HG03039 (cell line): ENCODE data around the gene ASPRV1.
A peak's percentile ranks its signal among the peaks of the same experiment; 100 is the strongest.
"Not testable (repeated sequence)": the region's sequence is repeated elsewhere in the genome, so short reads cannot be mapped to it uniquely, and the experiment has no call there.

Source experiments
- ATAC-seq: cut with Tn5 transposase; IDR thresholded peaks from one replicate; pipeline ENCODE4 v1.9.1; 2021; ENCODE audit warnings: mild to moderate bottlenecking, moderate library complexity; ENCODE audit not compliant: unreplicated experiment

ASPRV1 gene

DNA sequence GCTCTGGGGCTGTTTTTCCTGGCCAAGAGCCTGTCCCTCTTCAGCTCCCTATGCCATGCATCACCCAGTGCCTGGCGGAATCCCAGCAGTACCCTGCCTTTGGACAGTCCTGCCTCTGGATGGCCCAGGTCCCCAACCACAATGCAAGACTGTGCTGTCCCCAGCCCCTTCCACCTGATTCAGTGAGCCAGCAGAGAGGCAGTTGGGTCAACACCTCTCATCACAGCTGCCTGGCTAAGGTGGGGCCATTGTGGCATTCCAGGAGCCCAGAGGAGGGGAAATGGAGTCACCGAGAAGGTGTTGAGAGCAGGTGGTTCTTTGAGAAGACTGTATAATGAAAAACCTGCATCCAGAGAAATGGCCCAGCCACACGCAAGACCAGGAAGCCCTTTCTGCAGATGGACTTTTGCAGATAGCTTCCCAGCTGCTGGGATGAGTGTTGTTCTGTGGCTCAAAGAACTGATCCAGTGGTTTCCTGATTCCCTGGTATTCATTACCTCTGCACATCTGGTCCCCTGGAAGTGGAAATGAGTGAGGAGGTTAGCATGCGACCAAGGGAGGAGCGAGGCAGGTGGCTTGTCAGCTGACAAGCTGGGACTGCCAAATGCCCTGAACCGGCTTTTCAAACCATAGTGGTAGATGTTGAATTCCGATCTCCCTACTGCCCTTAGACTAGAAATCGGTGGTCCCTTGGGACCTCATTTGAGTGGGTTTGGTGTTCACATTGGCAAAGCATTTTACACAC, 1.7 kb upstream of the ASPRV1 start:
- no peak for ATAC-seq

DNA sequence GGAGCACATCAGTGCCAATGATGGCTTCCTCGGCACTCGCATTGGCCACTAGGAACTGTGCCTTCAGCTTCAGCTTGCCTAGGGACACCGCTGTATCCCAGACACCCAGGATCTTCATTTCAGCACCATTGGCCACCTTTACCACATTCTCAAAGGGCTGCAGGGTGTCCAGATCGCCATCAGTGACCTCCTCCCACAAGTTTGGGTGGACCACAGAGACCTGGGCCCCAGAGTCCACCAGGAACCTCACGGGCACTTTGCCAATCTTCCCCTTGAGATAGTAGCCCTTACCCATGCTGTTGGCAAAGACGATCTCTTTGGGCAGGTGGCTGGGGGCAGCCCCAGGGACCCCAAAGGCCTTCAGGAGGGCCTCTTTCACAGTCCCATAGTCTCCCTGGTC, 610 bp downstream of the ASPRV1 start:
- ATAC-seq, result no peak

DNA sequence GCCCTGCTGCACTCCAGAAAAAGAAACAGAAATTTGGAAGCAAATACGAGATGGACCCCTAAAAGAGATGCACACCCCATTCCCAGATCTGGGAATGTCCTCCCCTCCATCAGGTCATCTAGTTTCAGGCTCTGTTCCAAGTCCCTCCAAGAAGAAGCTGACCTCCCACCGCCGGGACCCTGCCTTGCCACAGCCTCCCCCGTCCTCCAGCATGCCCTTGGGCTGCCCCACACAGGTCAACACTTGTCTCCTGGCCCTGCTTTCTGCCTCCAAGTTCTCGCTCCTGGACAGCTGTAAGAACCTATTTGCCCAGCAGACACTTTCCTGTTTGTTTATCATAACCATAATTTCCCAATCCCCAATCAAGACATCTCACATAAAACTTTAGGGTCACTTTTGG, 2.0 kb downstream of the ASPRV1 start:
- no peak for ATAC-seq

DNA sequence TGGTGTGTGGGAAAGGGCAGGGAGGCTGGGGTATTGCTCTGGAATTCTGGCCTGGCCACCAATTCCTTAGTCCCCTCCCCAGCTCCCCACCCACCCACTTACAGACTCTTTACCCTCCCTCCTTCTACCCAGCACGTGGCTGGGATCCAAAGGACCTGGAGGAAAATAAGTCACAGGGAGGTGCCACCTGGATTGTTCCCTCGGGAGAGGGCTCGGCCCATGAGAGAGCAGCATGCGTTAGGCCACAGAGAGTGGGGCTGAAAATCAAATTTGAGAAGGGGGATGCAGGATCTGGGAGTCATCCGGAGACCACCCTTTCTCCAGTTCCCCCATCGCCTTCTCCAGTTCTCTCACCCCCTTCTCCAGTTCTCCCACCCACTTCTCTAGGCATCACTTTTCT, 3.0 kb downstream of the ASPRV1 start:
- no peak for ATAC-seq

DNA sequence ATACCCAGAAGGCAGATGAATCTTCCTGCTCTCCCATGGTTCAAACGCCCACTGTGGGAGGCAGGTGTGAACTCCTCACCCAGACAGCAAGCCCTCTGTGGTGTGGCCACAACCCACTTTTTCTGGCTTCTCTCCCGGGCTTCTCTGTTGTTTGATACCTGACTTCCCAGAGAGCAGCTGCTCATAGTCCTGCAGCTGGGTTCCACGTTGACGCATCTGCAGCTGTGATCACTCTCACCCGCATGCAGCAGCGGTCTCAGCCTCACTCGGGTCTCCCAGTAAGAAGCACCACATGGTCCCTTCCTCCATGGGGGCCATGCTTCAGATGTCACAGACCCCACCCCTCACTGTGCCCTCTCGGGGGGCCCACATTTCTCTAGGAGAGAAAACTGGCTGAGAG, 3.5 kb downstream of the ASPRV1 start:
- ATAC-seq, result no peak

DNA sequence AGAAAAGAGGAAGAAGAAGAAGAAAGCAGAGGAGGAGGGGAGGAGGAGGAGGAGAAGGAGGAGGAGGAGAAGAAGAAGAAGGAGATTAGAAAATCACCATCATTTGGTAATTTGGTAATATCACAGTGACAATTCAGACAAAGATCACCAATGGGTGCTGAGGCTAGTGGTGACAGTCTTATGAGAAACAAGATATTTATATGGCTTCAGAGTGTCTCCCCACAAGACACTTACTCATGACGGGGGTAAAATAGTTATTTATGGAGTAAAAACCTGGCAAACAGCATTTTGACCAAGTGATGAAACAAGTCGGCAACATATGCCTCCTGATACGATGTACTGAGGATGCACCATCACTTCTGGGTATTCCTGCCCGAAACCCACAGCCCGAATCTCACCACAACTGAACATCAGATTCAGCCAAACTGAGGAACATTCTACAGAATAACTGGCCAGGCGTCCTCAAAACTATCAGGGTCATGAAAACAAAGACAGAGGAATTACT, 4.9 kb downstream of the ASPRV1 start:
- ATAC-seq, result no peak

DNA sequence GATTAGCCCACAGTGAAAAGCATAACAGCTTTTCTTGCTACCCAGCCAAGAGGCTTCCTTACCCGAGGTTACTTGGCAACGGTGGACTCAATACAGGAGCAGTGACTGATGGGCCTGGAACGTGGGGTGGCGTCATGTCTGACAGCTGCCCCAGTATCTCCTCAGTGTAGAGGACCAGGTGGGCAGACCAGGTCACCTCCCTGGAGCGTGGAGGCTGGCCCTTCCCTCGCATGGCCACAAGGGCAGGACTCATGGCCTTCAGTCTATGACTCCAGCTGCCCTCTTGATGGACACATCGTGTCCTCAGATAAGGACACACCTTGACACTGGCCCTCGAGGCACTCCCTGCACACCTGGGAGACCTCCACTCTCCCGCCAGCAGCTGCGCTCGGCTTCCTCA, 6.4 kb downstream of the ASPRV1 start:
- ATAC-seq, result no peak

DNA sequence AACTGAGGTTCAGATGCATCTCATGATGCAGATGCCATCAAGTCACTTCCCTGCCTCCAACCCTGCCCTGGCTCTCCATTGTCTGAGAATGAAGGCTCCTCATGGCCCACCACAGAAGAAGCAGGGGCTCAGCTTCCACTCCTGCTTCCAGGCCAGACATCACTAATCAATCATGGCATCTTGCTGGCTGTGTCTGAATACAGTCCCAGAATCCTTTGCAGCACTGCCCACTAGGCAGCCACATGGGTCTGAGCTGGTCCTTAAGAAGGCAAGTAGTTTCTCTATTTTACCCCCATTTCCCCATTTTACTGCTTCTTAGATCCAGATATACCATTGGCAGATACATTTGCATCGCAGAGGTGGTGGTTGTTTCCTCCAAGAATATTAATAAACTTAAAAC, 7.3 kb downstream of the ASPRV1 start:
- ATAC-seq, result no peak

DNA sequence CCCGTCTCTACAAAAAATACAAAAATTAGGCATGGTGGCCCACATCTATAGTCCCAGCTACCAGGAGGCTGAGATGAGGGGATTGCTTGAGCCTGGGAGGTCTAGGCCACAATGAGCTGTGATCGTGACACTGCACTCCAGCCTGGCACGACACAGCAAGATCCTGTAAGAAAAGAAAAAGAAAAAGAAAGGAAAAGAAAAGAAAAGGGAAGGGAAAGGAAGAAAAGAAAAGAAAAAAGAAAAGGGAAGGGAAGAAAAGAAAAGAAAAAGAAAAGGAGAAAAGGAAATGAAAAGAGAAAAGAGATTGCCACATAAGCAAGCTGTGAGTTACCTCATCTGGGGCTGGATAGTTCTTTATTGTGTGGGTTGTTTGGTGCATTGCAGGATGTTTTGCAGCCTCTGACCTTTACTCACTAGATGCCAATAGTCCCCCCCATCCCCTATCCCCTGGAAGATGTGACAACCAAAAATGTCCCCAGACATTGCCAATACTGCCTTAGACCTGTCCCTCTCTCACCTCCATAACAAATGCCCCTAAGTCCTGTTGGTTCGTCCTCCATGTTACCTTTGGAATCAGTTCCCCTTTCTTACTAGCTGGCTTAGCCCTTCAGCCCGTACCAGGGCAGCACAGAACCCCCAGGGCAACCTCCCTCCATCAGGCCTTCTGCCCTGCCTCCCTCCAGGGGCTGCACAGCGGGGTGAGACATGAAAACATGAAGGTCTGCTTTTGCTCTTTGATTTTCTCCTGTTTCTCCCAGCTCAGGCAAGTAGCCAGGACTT, 8.9 kb downstream of the ASPRV1 start:
- ATAC-seq, result no peak

DNA sequence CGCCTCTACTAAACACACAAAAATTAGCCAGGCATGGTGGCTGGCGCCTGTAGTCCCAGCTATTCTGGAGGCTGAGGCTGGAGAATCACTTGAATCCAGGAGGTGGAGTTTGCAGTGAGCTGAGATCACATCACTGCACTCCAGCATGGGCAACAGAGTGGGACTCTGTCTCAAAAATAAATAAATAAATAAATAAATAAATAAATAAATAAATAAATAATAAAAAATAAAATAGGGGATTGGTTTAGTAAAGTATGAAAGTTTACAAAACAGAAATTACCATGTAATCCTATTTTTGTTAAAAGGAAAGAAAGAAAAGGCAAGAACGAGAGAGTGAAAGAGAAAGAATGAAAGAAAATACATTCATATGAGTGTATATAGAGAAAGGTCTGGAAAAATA, 10.8 kb downstream of the ASPRV1 start:
- not testable (repeated sequence) for ATAC-seq

DNA sequence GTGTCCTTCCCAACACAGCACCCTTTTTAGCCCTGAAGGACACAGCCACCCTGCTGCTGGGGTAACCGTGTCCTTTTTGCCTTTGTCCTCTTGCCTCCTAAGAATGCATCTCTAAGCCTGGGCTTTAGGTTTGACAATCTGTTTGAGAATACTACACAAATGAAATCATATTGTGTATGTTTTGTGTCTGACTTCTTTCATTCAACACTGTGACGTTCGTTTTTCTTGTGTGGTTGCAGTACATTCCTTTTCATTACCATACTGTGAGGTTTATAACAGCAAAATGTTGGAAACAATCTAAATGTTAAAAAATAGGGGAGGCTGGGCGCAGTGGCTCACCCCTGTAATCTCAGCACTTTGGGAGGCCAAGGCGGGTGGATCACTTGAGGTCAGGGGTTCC, 11.2 kb downstream of the ASPRV1 start:
- no peak for ATAC-seq

DNA sequence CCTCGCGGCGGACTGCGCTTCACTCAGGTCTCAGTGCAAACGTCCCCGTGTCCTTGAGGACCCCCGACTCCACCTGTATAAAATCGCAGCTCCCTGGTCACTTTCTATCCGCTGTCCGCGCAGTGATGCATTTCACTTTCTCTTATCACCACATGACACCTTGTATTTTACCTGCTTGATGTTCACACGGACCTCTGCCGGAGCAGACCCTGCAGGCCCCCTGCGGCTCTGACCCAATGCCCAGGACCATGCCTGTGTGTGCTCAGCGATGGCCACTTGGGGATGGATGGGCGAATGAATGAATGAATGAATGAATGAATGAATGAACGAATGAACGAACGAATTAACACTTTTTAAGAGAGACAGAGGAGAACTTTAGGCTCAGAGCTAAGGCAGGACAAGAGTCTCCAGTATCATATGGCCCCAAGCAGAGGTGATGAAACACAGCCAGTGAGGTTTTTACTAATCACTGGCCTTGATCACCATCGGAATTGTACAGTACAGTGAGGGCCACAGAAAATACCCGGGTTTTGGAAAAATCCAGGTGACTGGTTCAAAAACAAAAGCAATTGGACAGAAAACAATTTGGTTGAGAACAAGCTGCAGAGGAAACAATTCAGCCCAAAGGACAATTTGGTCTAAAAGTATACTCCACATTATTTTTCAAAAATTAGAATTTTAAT, 12.3 kb downstream of the ASPRV1 start:
- ATAC-seq, result no peak

DNA sequence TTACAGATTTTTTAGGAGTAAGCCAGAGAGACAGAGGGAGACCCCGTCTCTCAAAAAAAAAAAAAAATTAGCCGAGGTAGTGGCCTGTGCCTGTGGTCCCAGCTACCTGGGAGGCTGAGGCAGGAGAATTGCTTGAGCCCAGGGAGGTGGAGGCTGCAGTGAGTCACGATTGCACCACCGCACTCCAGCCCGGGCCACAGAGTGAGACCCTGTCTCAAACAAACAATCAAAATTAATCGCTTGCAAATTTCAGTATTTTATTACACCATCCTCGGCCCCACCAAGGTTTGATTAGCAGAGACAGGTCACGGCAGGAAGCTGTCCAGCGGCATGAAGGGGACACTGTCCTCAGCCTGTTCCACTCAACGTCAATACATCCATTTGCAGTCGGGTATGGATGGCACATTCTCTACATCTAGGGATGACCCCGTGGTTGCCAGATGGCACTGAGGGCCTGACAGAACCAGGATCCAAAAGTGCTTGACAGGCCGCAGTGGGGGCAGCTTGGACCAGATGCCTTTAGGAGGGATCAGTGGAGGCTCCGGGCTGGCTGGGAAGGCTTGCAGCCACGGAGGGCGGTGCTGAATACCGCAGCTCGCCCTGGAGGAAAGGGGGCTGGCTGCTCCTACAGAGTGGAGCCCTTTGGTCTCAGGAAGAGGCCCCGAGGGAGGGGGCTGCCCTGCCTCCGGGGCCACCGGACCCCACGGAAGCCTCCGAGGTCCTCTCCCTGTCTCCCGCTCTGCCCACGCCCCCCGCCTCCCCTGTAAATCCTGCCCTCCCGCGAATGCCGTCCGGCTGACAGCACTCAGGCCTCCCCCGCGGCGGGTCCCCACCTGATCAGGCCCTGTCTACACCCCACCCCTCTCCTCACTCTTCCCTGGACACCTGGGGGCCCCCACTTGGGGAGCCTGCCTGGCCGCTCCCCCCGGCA, 13.1 kb downstream of the ASPRV1 start:
- no peak for ATAC-seq

DNA sequence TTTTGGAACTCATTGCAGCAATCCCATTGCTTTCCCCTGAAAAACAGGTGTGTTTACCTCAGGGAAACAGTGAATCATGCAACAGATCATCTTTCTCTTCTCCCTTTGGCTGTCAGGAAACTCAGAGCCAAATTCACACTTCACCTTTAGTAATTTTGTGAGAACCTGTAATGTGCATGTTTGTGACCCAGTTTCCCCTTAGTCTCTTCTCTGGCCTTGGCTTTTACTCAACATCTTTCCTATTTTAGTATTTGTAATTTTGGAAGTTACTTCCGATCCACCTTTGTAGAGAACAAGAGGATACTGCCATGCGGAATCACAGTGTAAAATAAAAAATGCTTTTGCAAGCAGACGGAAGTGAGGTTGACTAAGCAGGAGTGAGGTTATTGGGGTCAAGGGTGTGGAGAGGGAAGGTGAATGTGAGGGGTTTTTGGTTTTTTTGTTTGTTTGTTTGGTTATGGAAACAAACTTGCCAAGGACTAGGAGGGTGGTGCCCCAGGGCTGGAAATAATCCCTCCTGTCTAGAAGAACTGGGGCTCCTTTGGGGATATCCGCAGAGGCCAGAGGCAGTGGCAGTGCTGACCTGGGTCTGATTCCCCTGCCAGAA, 14.0 kb downstream of the ASPRV1 start:
- ATAC-seq, result no peak

DNA sequence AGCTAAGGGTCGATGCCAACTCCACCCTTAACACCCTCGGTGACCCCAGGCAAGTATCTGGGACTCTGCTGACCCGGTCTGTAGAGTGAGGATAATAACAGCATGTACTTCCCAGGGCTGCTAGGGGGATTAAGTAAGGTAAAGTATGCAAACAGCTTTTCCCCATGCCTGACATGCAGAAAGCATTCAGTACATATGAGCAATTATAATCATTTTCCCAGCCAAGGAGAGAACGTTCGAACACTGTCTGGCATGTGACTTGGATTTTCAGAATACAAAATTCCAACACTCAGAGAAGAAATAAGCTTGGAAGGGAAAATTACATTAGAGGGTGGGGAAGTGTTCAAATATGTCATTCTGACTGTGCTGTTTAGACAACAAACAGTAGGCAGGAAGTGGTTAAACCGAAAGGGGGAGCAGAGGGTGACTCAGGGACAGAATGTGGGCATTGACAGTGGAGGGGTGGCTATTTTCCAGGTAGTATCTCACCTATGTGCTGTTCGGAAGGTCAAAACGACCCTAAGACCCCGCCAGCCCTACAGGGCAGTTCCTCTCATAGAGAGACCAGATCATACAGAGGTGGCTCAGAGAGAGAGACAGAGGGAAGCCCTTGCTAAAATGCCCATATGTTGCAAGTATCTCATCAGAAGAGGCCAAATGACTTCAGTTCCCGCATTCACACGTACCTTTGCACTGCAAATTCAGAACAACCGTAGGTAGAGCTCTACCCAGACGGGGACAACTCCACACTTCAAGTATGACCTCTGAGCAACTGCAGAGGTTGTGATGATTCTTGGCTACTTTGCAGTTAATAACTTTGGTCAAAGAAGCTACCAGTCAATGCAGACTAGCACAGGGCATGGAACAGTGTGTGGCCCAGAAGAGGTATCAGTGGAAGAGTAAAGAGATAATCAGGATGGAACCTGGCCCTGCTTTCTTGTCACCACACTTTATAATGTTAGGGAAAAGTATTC, 14.8 kb downstream of the ASPRV1 start:
- peak; percentile 64 for ATAC-seq

DNA sequence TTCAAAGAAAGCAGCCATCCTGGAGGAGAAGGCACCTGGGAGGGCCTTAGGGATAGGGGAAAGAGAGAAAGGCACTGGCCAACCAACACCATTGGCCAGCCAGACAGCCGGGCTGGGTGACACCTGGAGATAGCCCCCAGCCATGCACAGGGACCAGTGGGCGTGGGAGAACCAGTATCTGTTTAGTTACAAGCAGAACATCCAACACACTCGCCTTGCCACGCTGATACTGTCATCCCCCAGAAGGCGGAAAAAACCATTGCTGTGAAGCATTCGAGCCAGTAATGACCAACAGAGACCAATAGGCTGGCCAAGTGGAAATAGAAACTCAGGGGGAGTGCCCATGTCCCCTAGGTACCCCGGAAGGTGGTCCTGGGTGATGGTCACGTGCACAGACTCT, 15.5 kb downstream of the ASPRV1 start:
- no peak for ATAC-seq

DNA sequence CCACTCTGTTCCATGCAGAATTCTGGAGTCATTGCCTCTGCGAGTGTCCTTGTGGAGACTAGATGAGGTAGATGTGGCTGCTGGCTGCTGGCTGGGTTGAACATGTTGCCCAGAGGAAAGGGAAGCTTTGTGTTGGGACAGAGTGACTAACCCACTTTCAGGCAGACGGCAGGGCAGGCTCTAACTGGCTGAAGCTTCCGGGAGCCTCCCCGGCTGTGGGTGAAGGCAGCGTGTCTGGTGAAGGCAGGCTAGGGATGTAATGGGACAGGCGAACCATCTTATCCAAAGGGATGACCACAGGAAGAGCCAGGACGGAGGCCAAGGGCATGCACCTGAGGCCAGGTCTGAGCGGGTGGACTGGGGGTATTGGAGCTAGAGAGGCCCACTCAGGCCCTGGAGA, 16.0 kb downstream of the ASPRV1 start:
- no peak for ATAC-seq

DNA sequence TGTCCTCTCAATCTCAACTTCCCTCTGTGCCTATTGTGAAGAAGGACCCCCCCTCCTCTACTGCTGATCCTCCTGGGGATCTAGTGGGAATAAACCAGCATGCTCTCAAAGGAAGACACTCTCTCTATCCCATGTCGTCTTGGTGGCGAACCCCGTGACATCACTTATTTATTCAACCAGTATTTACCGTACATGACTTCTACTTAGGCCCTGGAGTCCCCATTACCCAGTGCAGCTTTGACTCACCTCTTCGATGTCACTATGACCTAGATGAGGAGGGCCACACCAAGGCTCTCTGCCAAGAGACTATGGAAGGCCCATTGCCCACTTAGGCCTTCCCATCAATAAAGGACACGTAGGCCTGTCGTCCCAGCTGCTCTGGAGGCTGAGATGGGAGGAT, 16.7 kb downstream of the ASPRV1 start:
- ATAC-seq, result no peak
